K562 (cell line): Measurements from ENCODE around the gene NRSN2. TPM values are rescaled to one million over a fixed set of nuclear protein-coding genes. Genes with fewer than 3 reads are reported as not detected.

Experiments
- BHLHE40 ChIP-seq: IDR thresholded peaks from 2 replicates; pipeline ENCODE4 v1.6.1; 2011; ENCODE audit warnings: low read length, improper control_type of control experiment
- COPS2 ChIP-seq: fragments of 450-650 bp; conservative IDR thresholded peaks from 2 replicates; pipeline ENCODE4 v1.6.1; 2016; ENCODE audit warnings: mild to moderate bottlenecking, moderate library complexity
- FOSL1 ChIP-seq: fragments of 200-800 bp; sonication (Bioruptor generic); conservative IDR thresholded peaks from 2 replicates; pipeline ENCODE4 v1.6.1; 2016; ENCODE audit warnings: missing genetic modification characterization, missing compliant biosample characterization
- NFRKB ChIP-seq: fragments of 450-650 bp; IDR thresholded peaks from 2 replicates; pipeline ENCODE4 v1.6.1; 2016; ENCODE audit warnings: low read depth
- RBM14 ChIP-seq: fragments of 200-400 bp; formaldehyde crosslinking; IDR thresholded peaks from 2 replicates; pipeline ENCODE4 v1.6.1; 2018; ENCODE audit warnings: low read depth, mild to moderate bottlenecking, low read length, moderate library complexity, borderline replicate concordance; ENCODE audit not compliant: insufficient read depth
- RCOR1 ChIP-seq, 2 experiments: IDR thresholded peaks; 2 replicates each; pipeline ENCODE4 v1.6.1; 2012; ENCODE audit warnings: low read depth in 2 of 2, low read length in 2 of 2, borderline replicate concordance in 1 of 2, improper control_type of control experiment in 1 of 2
- SAFB2 ChIP-seq: fragments of 200-400 bp; formaldehyde crosslinking; IDR thresholded peaks from 2 replicates; pipeline ENCODE4 v1.6.1; 2018; ENCODE audit warnings: borderline replicate concordance, low read length, low read depth, moderate library complexity; ENCODE audit not compliant: severe bottlenecking
- SIN3B ChIP-seq: fragments of 450-650 bp; IDR thresholded peaks from 2 replicates; pipeline ENCODE4 v1.6.1; 2017; ENCODE audit warnings: low read depth, mild to moderate bottlenecking, moderate library complexity
- ZBTB40 ChIP-seq, 2 experiments: fragments of 450-650 bp in 1 of 2; sonication (generic) in 1 of 2; formaldehyde crosslinking in 1 of 2; IDR thresholded peaks; 2 replicates each; pipeline versions ENCODE4 v1.7.1 to v1.9.0; 2016 to 2022; ENCODE audit warnings: inconsistent platforms in 1 of 2, mild to moderate bottlenecking in 1 of 2, missing genetic modification reagents in 1 of 2
- ZNF253 ChIP-seq: fragments of 250-450 bp; sonication (Bioruptor Pico); conservative IDR thresholded peaks from 2 replicates; pipeline ENCODE4 v1.6.1; 2021; ENCODE audit warnings: mild to moderate bottlenecking
- ZNF75A ChIP-seq: fragments of 450-650 bp; formaldehyde crosslinking; IDR thresholded peaks from 2 replicates; pipeline ENCODE4 v1.4.0; 2020; ENCODE audit warnings: mild to moderate bottlenecking
- polyA plus RNA-seq, 8 experiments: library from polyadenylated mRNA; depleted of rRNA in 4 of 8; stranded (reverse) in 5 of 8; unstranded in 3 of 8; fragments of >200 nt; fragmentation: Nextera tagmentation in 2 of 8; fragmentation: Illumina TruSeq in 1 of 8; extraction: Ambion mirVana in 2 of 8; extraction: Trizol in 1 of 8; gene quantifications; 2 replicates each; pipeline versions ENCODE4 v1.2.1 to v1.2.3, GENCODE V29; 2011 to 2014; ENCODE audit warnings: inconsistent platforms in 1 of 8, missing spikeins in 1 of 8
- total RNA-seq, 7 experiments: library from RNA; depleted of rRNA in 6 of 7; stranded (reverse); fragments of >200 nt in 6 of 7; fragmentation: Illumina TruSeq in 2 of 7; extraction: Trizol in 2 of 7; gene quantifications; 2 replicates each; pipeline versions ENCODE4 v1.2.1 to v1.2.3, GENCODE V29; 2011 to 2021; ENCODE audit warnings: low replicate concordance in 1 of 7
- TF ChIP-seq, protein P1 (sequence below): fragments of 250-450 bp; sonication (Bioruptor Pico); IDR thresholded peaks from 2 replicates; pipeline ENCODE4 v1.5.0; 2022; ENCODE audit warnings: mild to moderate bottlenecking
- TF ChIP-seq, protein P2 (sequence below): conservative IDR thresholded peaks from 2 replicates; pipeline ENCODE4 v1.6.1; 2011; ENCODE audit warnings: low read depth, mild to moderate bottlenecking, low read length; ENCODE audit not compliant: control insufficient read depth

Gene NRSN2
- total and polyA plus RNA-seq, 9 of the 15 experiments (the other 6 are each of a cell fraction or from before 2014, with no cell fraction given) = 7.5 to 29.7 (median 11.1) TPM

GRCh38 chr20:347640-348484 is 951 bp downstream of the NRSN2 start (continued):
- TF ChIP-seq NFRKB (peak; percentile 90; the same call in 1 of the 2 replicates), SIN3B (peak; percentile 34; the same call in 1 of the 2 replicates), ZBTB40 (IDR thresholded peaks at IDR 0.05) (peak; percentile 70), ZBTB40 (CRISPR knock-in tag; IDR thresholded peaks at IDR 0.05) (no peak), COPS2 (no peak), ZNF75A (CRISPR knock-in tag) (no peak), RCOR1 (IDR thresholded peaks at IDR 0.05; ENCODE audit: borderline replicate concordance in 1 of 2, low read depth in 2 of 2, low read length in 2 of 2) (0 out of 4 replicates have a peak, but pooled peaks of 1 of the 2 experiments have one; percentile 0), SAFB2 (no peak), BHLHE40 (peak; percentile 95), ZNF253 (CRISPR knock-in tag) (no peak), FOSL1 (tag) (peak; percentile 34; the same call in 1 of the 2 replicates), RBM14 (no peak)
- TF ChIP-seq, protein P1, sequence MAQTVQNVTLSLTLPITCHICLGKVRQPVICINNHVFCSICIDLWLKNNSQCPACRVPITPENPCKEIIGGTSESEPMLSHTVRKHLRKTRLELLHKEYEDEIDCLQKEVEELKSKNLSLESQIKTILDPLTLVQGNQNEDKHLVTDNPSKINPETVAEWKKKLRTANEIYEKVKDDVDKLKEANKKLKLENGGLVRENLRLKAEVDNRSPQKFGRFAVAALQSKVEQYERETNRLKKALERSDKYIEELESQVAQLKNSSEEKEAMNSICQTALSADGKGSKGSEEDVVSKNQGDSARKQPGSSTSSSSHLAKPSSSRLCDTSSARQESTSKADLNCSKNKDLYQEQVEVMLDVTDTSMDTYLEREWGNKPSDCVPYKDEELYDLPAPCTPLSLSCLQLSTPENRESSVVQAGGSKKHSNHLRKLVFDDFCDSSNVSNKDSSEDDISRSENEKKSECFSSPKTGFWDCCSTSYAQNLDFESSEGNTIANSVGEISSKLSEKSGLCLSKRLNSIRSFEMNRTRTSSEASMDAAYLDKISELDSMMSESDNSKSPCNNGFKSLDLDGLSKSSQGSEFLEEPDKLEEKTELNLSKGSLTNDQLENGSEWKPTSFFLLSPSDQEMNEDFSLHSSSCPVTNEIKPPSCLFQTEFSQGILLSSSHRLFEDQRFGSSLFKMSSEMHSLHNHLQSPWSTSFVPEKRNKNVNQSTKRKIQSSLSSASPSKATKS (CRISPR knock-in tag) = no peak
- TF ChIP-seq, protein P2, sequence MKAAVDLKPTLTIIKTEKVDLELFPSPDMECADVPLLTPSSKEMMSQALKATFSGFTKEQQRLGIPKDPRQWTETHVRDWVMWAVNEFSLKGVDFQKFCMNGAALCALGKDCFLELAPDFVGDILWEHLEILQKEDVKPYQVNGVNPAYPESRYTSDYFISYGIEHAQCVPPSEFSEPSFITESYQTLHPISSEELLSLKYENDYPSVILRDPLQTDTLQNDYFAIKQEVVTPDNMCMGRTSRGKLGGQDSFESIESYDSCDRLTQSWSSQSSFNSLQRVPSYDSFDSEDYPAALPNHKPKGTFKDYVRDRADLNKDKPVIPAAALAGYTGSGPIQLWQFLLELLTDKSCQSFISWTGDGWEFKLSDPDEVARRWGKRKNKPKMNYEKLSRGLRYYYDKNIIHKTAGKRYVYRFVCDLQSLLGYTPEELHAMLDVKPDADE = 0 out of 2 replicates have a peak, but pooled peaks have one; percentile 60
